Osteoblast (primary cell): ENCODE data around the gene UNC5A. TPM values are rescaled to one million over a fixed set of nuclear protein-coding genes. Genes with fewer than 3 reads are reported as not detected.

Source experiments
- DNase-seq: peaks from one replicate; pipeline ENCODE4 v3.0.0; 2011; ENCODE audit warnings: low spot score, mixed read lengths; ENCODE audit not compliant: insufficient read length; ENCODE audit errors: missing footprints
- H2AFZ ChIP-seq: 2 replicates; pipeline ENCODE4 v1.6.0; 2011; ENCODE audit warnings: mild to moderate bottlenecking, low read length
- H3K27ac ChIP-seq: 2 replicates; pipeline ENCODE4 v1.5.1; 2011; ENCODE audit warnings: mild to moderate bottlenecking, low read depth, low read length, moderate library complexity
- H3K27me3 ChIP-seq: 2 replicates; pipeline ENCODE4 v1.6.0; 2012; ENCODE audit warnings: mild to moderate bottlenecking, control low read depth, inconsistent platforms, low read length, moderate library complexity; ENCODE audit not compliant: insufficient read depth
- H3K36me3 ChIP-seq: 2 replicates; pipeline ENCODE4 v1.5.1; 2011; ENCODE audit warnings: mild to moderate bottlenecking, low read length, control low read depth, moderate library complexity; ENCODE audit not compliant: insufficient read depth
- H3K4me1 ChIP-seq: 2 replicates; pipeline ENCODE4 v1.5.1; 2011; ENCODE audit warnings: mild to moderate bottlenecking, low read length, control low read depth, moderate library complexity; ENCODE audit not compliant: insufficient read depth
- H3K4me2 ChIP-seq: 2 replicates; pipeline ENCODE4 v1.6.0; 2011; ENCODE audit warnings: mild to moderate bottlenecking, low read length; ENCODE audit not compliant: insufficient read depth
- H3K4me3 ChIP-seq: fragments of 200-600 bp; sonication (generic); 3 replicates; pipeline ENCODE4 v1.5.1; 2012; ENCODE audit warnings: mild to moderate bottlenecking, low read length, inconsistent platforms; ENCODE audit not compliant: insufficient read depth
- H3K79me2 ChIP-seq: 2 replicates; pipeline ENCODE4 v1.6.0; 2012; ENCODE audit warnings: mild to moderate bottlenecking, low read length, control low read depth, inconsistent platforms; ENCODE audit not compliant: insufficient read depth
- H3K9me3 ChIP-seq: 2 replicates; pipeline ENCODE4 v1.5.1; 2011; ENCODE audit warnings: low read depth, low read length, control low read depth
- H4K20me1 ChIP-seq: 2 replicates; pipeline ENCODE4 v1.6.0; 2012; ENCODE audit warnings: mild to moderate bottlenecking, low read length, control low read depth; ENCODE audit not compliant: insufficient read depth
- total RNA-seq: library from RNA; depleted of rRNA; stranded (reverse); fragments of >200 nt; gene quantifications from 2 replicates; pipeline ENCODE4 v1.2.3, GENCODE V29; 2012
- TF ChIP-seq, protein P1 (sequence below): IDR thresholded peaks from 2 replicates; pipeline ENCODE4 v1.5.1; 2011; ENCODE audit warnings: mild to moderate bottlenecking, low read depth, low read length, moderate library complexity; ENCODE audit errors: extremely low read depth

UNC5A gene
- total RNA-seq, 1 donor: not detected

DNA sequence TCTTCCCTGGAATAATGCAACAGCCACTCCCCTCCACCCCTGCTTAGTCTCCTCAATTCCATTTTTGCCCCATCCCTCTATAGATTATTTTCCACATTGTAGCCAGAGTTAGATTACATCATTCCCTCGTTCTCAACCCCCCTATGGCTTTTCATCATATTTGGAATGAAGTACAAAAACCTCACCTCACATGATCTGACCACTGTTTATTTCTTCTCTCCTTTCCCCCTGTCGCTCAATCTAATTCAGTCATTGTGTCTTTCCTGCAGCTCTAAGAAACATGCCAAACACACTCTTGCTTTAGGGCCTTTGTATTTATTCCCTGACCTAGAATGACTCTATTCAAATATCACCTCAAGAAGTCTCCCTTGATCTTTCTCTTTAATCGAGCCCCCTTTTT lies 111.4 kb downstream of the UNC5A start:
- DNase-seq: no peak
- Histone ChIP-seq H3K4me3 (no peak overlapping the region), H4K20me1 (peaks cover 2% of the 10 kb centered on the region), H3K36me3 (no peaks in the 10 kb centered on the region), H3K9me3 (no peaks in the 10 kb centered on the region), H3K27me3 (no peaks in the 10 kb centered on the region), H2AFZ (no peak overlapping the region), H3K4me2 (no peak overlapping the region), H3K79me2 (peaks cover 6% of the 10 kb centered on the region), H3K27ac (no peak overlapping the region), H3K4me1 (no peaks in the 10 kb centered on the region)
- TF ChIP-seq, protein P1, sequence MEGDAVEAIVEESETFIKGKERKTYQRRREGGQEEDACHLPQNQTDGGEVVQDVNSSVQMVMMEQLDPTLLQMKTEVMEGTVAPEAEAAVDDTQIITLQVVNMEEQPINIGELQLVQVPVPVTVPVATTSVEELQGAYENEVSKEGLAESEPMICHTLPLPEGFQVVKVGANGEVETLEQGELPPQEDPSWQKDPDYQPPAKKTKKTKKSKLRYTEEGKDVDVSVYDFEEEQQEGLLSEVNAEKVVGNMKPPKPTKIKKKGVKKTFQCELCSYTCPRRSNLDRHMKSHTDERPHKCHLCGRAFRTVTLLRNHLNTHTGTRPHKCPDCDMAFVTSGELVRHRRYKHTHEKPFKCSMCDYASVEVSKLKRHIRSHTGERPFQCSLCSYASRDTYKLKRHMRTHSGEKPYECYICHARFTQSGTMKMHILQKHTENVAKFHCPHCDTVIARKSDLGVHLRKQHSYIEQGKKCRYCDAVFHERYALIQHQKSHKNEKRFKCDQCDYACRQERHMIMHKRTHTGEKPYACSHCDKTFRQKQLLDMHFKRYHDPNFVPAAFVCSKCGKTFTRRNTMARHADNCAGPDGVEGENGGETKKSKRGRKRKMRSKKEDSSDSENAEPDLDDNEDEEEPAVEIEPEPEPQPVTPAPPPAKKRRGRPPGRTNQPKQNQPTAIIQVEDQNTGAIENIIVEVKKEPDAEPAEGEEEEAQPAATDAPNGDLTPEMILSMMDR: no peak

DNA sequence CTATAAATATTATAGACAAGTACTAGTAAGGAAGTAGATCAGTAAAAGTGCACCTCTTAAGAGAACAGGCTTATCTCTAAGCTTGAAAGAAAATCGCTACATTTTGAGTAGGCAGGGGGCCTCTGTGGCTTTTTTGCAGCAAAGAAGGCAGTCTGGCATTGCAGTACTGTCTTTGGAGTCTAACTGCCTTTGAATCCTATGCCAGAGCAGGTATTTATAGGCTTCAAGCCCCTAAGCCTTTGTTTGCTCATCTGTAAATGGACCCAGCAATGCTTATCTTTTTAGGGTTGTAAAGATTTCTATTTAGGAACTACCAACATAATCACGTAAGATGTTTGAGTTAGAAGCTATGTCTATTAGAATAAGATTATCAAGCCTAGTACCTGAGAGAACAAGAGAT lies 112.5 kb downstream of the UNC5A start:
- Histone ChIP-seq H3K4me3 (no peak overlapping the region), H3K9me3 (no peaks in the 10 kb centered on the region), H4K20me1 (peaks cover 2% of the 10 kb centered on the region), H2AFZ (no peak overlapping the region), H3K4me1 (no peaks in the 10 kb centered on the region), H3K36me3 (no peaks in the 10 kb centered on the region), H3K4me2 (no peak overlapping the region), H3K27ac (no peak overlapping the region), H3K27me3 (no peaks in the 10 kb centered on the region), H3K79me2 (peaks cover 6% of the 10 kb centered on the region)
- no peak for DNase-seq
- TF ChIP-seq, protein P1: no peak

DNA sequence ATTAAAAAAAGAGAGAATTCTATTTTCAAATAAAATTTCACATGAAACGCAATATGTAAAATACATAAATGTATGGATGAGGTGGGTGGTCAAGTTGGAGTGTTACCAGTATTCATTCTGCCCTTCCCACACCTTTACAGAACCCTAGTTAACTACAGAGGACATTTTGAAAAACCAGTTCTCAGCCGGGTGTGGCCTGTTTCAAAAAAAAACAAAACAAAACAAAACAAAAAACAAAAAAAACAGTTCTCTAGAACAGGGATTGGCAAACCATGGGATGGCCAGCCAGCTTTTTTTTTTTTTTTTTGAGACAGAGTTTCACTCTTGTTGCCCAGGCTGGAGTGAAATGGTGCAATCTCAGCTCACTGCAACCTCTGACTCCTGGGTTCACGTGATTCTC lies 117.2 kb downstream of the UNC5A start:
- no peak for DNase-seq

DNA sequence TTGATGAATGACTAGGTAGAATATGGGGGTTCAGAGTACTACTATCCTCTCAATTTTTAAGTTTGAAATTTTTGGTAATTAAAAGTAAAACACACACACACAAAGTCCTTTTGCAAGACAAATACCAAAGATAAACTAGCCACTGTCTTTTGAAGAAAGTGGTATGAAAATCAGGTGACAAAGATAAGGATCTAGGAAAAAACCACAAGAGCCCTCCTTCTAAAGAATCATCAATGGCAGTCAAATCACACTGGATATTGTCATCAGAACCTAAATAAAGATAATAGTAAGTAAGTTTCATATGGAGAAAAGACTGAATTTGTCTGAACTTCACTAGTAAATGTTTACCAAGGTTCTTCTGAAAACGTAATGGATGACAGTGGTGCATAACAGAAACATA lies 119.3 kb downstream of the UNC5A start:
- H3K4me1 ChIP-seq: no peaks in the 10 kb centered on the region
- no peak overlapping the region for H3K4me2 ChIP-seq
- no peaks in the 10 kb centered on the region for H3K27me3 ChIP-seq
- DNase-seq: no peak
- no peak overlapping the region for H3K27ac ChIP-seq
- TF ChIP-seq, protein P1: no peak
- no peaks in the 10 kb centered on the region for H3K9me3 ChIP-seq
- H2AFZ ChIP-seq: no peak overlapping the region
- peaks cover 13% of the 10 kb centered on the region for H3K36me3 ChIP-seq
- H3K4me3 ChIP-seq: no peak overlapping the region
- peaks cover 2% of the 10 kb centered on the region for H4K20me1 ChIP-seq
- peaks cover 6% of the 10 kb centered on the region for H3K79me2 ChIP-seq

More for the DNA sequence above, 117.2 kb downstream of the UNC5A start:
- H3K36me3 ChIP-seq: peaks cover 13% of the 10 kb centered on the region
- H3K27me3 ChIP-seq: no peaks in the 10 kb centered on the region
- H2AFZ ChIP-seq: no peak overlapping the region
- H3K27ac ChIP-seq: no peak overlapping the region
- no peaks in the 10 kb centered on the region for H3K9me3 ChIP-seq
- no peak overlapping the region for H3K4me2 ChIP-seq
- H3K4me1 ChIP-seq: no peaks in the 10 kb centered on the region
- H4K20me1 ChIP-seq: peaks cover 2% of the 10 kb centered on the region
- H3K4me3 ChIP-seq: no peak overlapping the region
- H3K79me2 ChIP-seq: peaks cover 6% of the 10 kb centered on the region
- TF ChIP-seq, protein P1: no peak

Other genes starting within 250 kb of the UNC5A start
- gene GPRIN1, start 200.4 kb upstream of the UNC5A start, total RNA-seq: 1.8 TPM in 2 replicates
- gene SNCB, start 180.0 kb upstream of the UNC5A start, total RNA-seq: not detected in 2 replicates
- not detected in 2 replicates for gene EIF4E1B, start 179.9 kb upstream of the UNC5A start, total RNA-seq
- gene TSPAN17, start 163.1 kb upstream of the UNC5A start, total RNA-seq: 26.1 and 33.6 TPM in 2 replicates
- under 0.01 and 1.8 TPM in 2 replicates for gene HK3, start 88.8 kb downstream of the UNC5A start, total RNA-seq
- gene UIMC1, start 196.2 kb downstream of the UNC5A start, total RNA-seq: 34.5 and 40.9 TPM in 2 replicates
- 18.3 and 19.2 TPM in 2 replicates for gene ZNF346, start 212.1 kb downstream of the UNC5A start, total RNA-seq